ENCODE measurements around the gene UCKL1.

DNA sequence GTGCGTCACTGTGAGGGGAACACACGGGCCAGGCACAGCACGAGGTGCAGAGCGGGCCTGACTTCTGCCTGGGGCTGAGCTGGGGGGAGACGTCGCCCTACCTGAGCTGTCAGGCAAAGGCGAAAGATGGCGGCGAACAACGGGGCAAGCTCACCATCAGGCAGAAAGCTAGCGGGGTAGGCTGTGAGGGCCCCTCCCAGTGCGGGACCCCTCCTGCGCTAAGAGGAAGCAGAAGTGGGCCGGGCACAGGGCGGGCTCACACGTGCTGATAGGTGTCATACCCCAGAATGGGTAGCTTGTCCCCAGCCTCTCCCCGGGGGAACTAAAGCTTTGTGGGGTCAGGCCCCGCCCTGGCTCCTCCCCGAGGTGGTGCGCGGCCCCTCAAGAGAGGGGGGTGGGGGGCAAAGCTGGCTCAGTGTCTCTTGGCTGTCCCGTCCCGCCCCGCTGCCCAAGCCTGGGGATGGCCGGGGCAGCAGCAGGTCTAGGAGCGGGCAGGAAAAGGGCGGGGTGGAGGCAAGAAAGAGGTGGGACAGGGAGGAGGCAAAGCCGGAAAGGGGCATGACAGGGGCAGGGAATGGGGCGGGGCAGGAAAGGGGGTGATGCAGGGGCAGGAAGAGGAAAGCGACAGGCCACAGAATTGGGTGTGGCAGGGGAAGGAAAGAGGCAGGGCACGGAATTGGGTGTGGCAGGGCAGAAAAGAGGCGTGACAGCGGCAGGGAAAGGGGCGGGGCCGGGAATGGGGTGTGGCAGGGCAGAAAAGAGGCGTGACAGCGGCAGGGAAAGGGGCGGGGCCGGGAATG, 14.7 kb downstream of the UCKL1 start:
- TF ChIP-seq CTCF (IDR thresholded peaks at IDR 0.05), result no peak
- TF ChIP-seq POLR2A (IDR thresholded peaks at IDR 0.05), result no peak
- TF ChIP-seq POLR2AphosphoS5 (IDR thresholded peaks at IDR 0.05), result no peak
